ENCODE data around the gene BAIAP2L1. TPM values are rescaled to one million over a fixed set of nuclear protein-coding genes. Genes with fewer than 3 reads are reported as not detected.

BAIAP2L1 gene
- polyA plus RNA-seq, 1 donor, result 17.8 TPM

GRCh38 chr7:98358706-98359105 lies 42.2 kb downstream of the BAIAP2L1 start:
- DNase-seq, result no peak

GRCh38 chr7:98357751-98358161 lies 43.1 kb downstream of the BAIAP2L1 start:
- no peak for DNase-seq

- no peak for DNase-seq
Measured at GRCh38 chr7:98355250-98355538, 45.7 kb downstream of the BAIAP2L1 start.

- DNase-seq, result no peak
Measured at GRCh38 chr7:98354511-98355249, 46.2 kb downstream of the BAIAP2L1 start.

GRCh38 chr7:98354052-98354451 lies 46.8 kb downstream of the BAIAP2L1 start:
- no peak for DNase-seq

GRCh38 chr7:98352621-98353020 lies 48.3 kb downstream of the BAIAP2L1 start:
- DNase-seq, result no peak

GRCh38 chr7:98351136-98351535 lies 49.8 kb downstream of the BAIAP2L1 start:
- DNase-seq, result no peak

GRCh38 chr7:98348726-98349474 lies 52.0 kb downstream of the BAIAP2L1 start:
- no peak for DNase-seq

GRCh38 chr7:98346515-98347069 lies 54.3 kb downstream of the BAIAP2L1 start:
- no peak for DNase-seq

- DNase-seq, result no peak
Measured at GRCh38 chr7:98341106-98341505, 59.8 kb downstream of the BAIAP2L1 start.

GRCh38 chr7:98339043-98339442 lies 61.8 kb downstream of the BAIAP2L1 start:
- no peak for DNase-seq

GRCh38 chr7:98338441-98338840 lies 62.4 kb downstream of the BAIAP2L1 start:
- DNase-seq, result no peak

GRCh38 chr7:98335411-98335977 lies 65.4 kb downstream of the BAIAP2L1 start:
- no peak for DNase-seq

- no peak for DNase-seq
Measured at GRCh38 chr7:98334081-98334480, 66.8 kb downstream of the BAIAP2L1 start.

GRCh38 chr7:98330926-98331529 lies 69.9 kb downstream of the BAIAP2L1 start:
- no peak for DNase-seq

- DNase-seq, result no peak
Measured at GRCh38 chr7:98329791-98330373, 71.0 kb downstream of the BAIAP2L1 start.

GRCh38 chr7:98329100-98329790 lies 71.6 kb downstream of the BAIAP2L1 start:
- no peak for DNase-seq

- no peak for DNase-seq
Measured at GRCh38 chr7:98324782-98325181, 76.1 kb downstream of the BAIAP2L1 start.

GRCh38 chr7:98323597-98324322 lies 77.1 kb downstream of the BAIAP2L1 start:
- peak; percentile 11 for DNase-seq

GRCh38 chr7:98322331-98323270 lies 78.3 kb downstream of the BAIAP2L1 start:
- no peak for DNase-seq
